ENCODE data around the gene WIPF2. TPM values are rescaled to one million over a fixed set of nuclear protein-coding genes. Genes with fewer than 3 reads are reported as not detected.
"Not testable (repeated sequence)": the region's sequence is repeated elsewhere in the genome, so short reads cannot be mapped to it uniquely, and the experiment has no call there.

Gene WIPF2
- total RNA-seq, 2 donors from 2014 or later, result 5.0 to 8.5 TPM

DNA sequence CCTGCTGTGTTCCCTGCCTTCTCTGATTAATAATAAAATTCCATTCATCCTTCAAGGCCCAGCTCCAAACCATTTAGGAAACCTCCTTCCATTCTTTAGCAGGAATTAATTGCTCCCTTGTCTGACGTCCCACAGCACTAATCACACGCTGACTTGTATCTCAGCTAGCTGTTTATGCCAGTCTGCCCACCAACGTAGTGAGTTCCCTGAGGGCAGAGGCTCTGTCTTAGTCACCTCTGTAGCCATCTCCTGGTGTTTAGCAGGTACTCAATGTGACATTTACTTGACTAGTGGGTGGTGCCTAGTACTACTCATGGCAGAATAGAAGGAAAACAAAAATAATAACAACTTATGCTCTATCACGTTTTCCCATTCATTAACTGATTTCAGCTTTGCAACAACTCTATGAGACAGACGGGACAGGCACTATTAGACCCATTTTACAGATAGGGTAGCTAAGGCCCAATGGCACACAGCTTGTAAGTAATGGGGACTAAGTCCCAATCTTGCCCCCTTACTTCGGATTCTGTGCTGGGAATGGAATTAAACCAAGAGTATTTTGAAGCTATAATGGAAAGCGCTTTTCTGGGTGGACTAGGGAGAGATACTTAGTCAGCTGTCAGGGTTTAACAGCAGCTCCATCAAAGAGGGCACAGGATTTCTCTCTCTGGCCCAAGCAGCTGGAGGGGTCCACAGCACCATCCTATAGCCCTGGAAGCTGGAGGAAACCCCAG lies 931 bp upstream of the WIPF2 start:
- H3K27me3 ChIP-seq, result no peaks in the 10 kb centered on the region
- H3K4me3 ChIP-seq, result peak overlapping the region in 1 of 2 donors; percentile 68
- no peaks in the 10 kb centered on the region for H3K9me3 ChIP-seq
- no peak overlapping the region for H3K27ac ChIP-seq
- peaks cover 0 to 15% of the 10 kb centered on the region in 2 donors for H3K4me1 ChIP-seq
- H3K36me3 ChIP-seq, result peaks cover 2% of the 10 kb centered on the region
- DNase-seq (ENCODE audit: low spot score), result no peak
- TF ChIP-seq, protein P1, sequence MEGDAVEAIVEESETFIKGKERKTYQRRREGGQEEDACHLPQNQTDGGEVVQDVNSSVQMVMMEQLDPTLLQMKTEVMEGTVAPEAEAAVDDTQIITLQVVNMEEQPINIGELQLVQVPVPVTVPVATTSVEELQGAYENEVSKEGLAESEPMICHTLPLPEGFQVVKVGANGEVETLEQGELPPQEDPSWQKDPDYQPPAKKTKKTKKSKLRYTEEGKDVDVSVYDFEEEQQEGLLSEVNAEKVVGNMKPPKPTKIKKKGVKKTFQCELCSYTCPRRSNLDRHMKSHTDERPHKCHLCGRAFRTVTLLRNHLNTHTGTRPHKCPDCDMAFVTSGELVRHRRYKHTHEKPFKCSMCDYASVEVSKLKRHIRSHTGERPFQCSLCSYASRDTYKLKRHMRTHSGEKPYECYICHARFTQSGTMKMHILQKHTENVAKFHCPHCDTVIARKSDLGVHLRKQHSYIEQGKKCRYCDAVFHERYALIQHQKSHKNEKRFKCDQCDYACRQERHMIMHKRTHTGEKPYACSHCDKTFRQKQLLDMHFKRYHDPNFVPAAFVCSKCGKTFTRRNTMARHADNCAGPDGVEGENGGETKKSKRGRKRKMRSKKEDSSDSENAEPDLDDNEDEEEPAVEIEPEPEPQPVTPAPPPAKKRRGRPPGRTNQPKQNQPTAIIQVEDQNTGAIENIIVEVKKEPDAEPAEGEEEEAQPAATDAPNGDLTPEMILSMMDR (IDR thresholded peaks at IDR 0.05), result no peak

DNA sequence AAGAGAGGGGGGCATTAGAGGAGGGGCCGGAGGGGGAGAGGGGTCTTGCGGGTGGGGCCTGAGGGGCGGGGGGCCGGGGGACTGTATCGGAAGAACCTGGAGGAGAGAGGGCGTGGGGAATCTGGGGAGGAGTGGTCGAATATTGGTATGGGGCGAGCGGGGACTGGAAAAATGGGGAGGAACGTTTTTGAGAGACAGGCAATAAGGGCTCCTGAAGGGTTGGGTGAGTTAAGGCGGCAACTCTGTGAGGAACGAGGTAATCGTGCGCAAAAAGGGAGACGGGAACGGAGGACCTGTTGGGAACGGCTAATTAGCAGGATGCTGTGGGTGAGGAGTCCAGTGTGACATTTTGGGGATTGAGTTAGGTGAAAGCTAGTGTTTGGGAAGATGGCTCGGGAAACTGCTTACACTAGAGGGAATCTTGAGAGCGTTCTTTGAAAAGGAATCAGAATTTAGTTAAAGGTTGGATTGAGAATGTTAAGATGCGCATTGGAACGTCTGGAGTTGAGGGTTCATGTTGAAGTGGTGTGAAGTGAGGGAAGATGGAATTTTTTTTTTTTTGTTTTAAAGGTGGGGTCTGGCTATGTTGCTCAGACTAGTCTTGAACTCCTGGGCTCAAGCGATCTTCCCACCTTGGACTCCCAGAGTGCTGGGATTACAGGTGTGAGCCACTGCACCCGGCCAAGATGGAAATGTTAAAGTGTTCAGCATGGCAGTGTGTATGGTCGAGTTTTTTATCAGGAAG lies 662 bp downstream of the WIPF2 start:
- peak overlapping the region; percentile 91 for H3K27ac ChIP-seq
- TF ChIP-seq, protein P1 (IDR thresholded peaks at IDR 0.05), result no peak
- peaks cover 3% of the 10 kb centered on the region for H3K36me3 ChIP-seq
- no peaks in the 10 kb centered on the region for H3K27me3 ChIP-seq
- no peaks in the 10 kb centered on the region for H3K9me3 ChIP-seq
- H3K4me3 ChIP-seq, result peak overlapping the region; percentile 68 to 70
- peak; percentile 64 for DNase-seq (ENCODE audit: low spot score)
- peaks cover 0 to 21% of the 10 kb centered on the region in 2 donors for H3K4me1 ChIP-seq

DNA sequence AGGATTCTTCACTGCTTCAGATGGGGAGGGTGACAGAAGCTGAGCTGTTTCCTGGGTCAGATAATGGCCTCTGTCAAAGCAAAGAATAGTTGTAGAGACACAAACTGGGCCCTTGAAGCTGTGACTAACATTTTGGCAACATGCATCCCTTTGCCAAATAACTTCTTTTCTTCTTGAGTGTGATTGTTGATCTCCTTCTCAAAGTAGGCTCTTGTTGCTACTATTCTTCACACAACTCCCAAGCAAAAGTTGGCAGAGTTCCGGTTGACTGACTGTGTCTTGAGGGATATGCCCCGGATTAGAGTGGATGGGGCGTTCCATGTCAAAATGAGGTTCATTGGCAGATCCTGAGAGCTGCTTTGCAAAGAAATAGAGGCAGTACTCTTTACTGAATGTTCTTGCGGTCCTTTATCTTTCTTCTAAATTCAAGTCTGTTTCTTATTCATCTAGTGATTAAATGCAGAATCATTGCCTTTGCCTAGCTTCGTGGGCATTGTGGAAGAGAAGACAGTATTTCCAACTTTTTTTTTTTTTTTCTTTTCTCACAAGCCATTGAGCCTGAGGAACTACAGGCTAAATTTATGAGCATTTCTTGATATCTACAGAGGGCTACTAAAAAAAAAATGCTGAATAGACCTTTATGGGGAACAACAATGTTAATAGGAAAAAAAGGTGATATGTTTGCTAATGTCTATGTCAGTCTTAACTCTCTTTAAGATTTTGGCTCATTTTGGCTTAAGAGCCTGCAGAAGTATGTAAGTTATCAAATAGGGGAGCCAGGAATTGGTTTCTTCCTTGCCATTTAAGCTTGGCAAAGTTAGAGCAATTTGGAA lies 5.8 kb downstream of the WIPF2 start:
- H3K27me3 ChIP-seq, result no peaks in the 10 kb centered on the region
- H3K27ac ChIP-seq, result peak overlapping the region; percentile 42 to 58
- peaks cover 0 to 29% of the 10 kb centered on the region in 2 donors for H3K4me1 ChIP-seq
- TF ChIP-seq, protein P1 (IDR thresholded peaks at IDR 0.05), result no peak
- peaks cover 3% of the 10 kb centered on the region for H3K36me3 ChIP-seq
- H3K4me3 ChIP-seq, result no peak overlapping the region
- H3K9me3 ChIP-seq, result no peaks in the 10 kb centered on the region
- peak; percentile 88 for DNase-seq (ENCODE audit: low spot score)

DNA sequence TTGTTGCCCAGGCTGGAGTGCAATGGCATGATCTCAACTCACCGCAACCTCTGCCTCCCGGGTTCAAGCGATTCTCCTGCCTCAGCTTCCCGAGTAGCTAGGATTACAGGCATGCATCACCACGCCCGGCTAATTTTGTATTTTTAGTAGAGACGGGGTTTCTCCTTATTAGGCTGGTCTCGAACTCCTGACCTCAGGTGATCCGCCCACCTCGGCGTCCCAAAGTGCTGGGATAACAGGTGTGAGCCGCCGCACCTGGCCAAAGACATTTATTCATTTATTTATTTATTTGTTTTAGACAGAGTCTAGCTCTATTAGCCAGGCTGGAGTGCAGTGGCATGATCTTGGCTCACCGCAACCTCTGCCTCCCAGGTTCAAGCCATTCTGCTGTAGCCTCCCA lies 10.0 kb downstream of the WIPF2 start:
- not testable (repeated sequence) for DNase-seq (ENCODE audit: low spot score); H3K9me3 ChIP-seq; H3K27me3 ChIP-seq; H3K4me3 ChIP-seq; H3K27ac ChIP-seq
- Histone ChIP-seq H3K4me1 (peaks cover 0 to 15% of the 10 kb centered on the region in 2 donors), H3K36me3 (peaks cover 16% of the 10 kb centered on the region)

DNA sequence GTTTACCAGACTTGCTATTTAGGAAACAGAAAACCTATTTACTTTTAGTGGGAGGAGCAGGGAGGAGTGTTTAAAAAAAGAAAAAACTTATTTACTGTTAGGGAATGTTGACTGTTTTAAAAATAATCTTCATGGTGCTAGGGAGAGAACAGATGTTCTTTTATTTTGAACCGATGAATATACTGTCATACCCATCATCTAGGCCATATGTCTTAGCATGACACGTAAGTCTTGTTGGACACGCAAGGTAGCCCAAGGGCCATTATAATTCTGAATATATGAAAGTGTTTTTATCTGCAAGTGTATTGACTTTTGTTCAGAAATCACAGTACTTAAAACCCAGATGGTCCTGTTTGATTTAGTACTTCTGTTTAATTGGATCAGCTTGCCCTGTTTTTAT lies 11.6 kb downstream of the WIPF2 start:
- Histone ChIP-seq H3K9me3 (no peaks in the 10 kb centered on the region), H3K4me1 (peaks cover 0 to 1% of the 10 kb centered on the region in 2 donors), H3K4me3 (no peak overlapping the region), H3K36me3 (peaks cover 20% of the 10 kb centered on the region), H3K27ac (no peak overlapping the region), H3K27me3 (no peaks in the 10 kb centered on the region)
- no peak for DNase-seq (ENCODE audit: low spot score)
- TF ChIP-seq, protein P1 (IDR thresholded peaks at IDR 0.05), result no peak

DNA sequence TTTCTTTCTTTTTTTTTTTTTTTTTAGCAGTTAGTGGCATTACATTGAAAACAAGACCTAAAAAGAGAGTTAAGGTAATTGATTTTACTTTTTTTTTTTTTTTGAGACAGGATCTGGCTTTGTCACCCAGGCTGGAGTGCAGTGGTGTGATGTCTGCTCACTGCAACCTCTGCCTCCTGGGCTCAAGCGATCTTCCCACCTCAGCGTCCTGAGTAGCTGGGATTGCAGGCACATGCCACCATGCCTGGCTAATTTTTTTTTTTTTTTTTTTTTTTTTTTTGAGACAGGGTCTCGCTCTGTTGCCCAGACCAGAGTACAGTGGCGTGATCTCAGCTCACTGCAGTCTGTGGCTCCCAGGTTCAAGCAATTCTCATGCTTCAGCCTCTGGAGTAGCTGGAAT lies 12.8 kb downstream of the WIPF2 start:
- H3K4me1 ChIP-seq; H3K27ac ChIP-seq; H3K9me3 ChIP-seq; H3K4me3 ChIP-seq; DNase-seq (ENCODE audit: low spot score); H3K27me3 ChIP-seq: not testable (repeated sequence)
- H3K36me3 ChIP-seq, result peaks cover 20% of the 10 kb centered on the region
